22Rv1 (cell line): ENCODE measurements around the gene SAE1.

ENCODE experiments used
- CTCF ChIP-seq: fragments of 450-650 bp; IDR thresholded peaks from 2 replicates; pipeline ENCODE4 v1.5.1; 2017; ENCODE audit warnings: mild to moderate bottlenecking
- ZFX ChIP-seq: fragments of 450-650 bp; IDR thresholded peaks from 2 replicates; pipeline ENCODE4 v1.6.1; 2017; ENCODE audit warnings: antibody characterized with exemption, borderline replicate concordance

GRCh38 chr19:47089767-47090350, 40.8 kb upstream of the SAE1 start:
- TF ChIP-seq CTCF (no peak), ZFX (no peak)
